Spleen (tissue), 11 donors: ENCODE data around the gene BOD1. TPM values are rescaled to one million over a fixed set of nuclear protein-coding genes. Genes with fewer than 3 reads are reported as not detected.

Experiments used
- DNase-seq: peaks from one replicate; pipeline ENCODE4 v3.0.0-alpha.2; 2020
- H3K27ac ChIP-seq, 8 donors: fragments of 200-600 bp; sonication (generic) in 7 of 8; 1 replicate in 4 of 8; 2 replicates in 4 of 8; pipeline versions ENCODE4 v1.5.0 to v1.8.0; 2016 to 2021; ENCODE audit warnings: inconsistent platforms in 4 of 8, mild to moderate bottlenecking in 4 of 8, moderate library complexity in 1 of 8
- H3K27me3 ChIP-seq, 7 donors: fragments of 200-600 bp; sonication (generic) in 6 of 7; replicated peaks in 1 of 7; 1 replicate in 4 of 7; 2 replicates in 3 of 7; pipeline versions ENCODE4 v1.5.0 to v1.8.0; 2016 to 2021; ENCODE audit warnings: inconsistent platforms in 3 of 7, mild to moderate bottlenecking in 1 of 7
- H3K36me3 ChIP-seq, 6 donors: fragments of 200-600 bp; sonication (generic) in 5 of 6; 1 replicate in 4 of 6; 2 replicates in 2 of 6; pipeline versions ENCODE4 v1.5.0 to v1.8.0; 2016 to 2021; ENCODE audit warnings: inconsistent platforms in 2 of 6
- H3K4me1 ChIP-seq, 6 donors: fragments of 200-600 bp; sonication (generic) in 5 of 6; 1 replicate in 3 of 6; 2 replicates in 3 of 6; pipeline versions ENCODE4 v1.5.0 to v1.8.0; 2016 to 2021; ENCODE audit warnings: inconsistent platforms in 3 of 6
- H3K4me3 ChIP-seq, 8 donors: fragments of 200-600 bp; sonication (generic) in 7 of 8; 1 replicate in 4 of 8; 2 replicates in 4 of 8; pipeline versions ENCODE4 v1.5.0 to v1.8.0; 2016 to 2021; ENCODE audit warnings: inconsistent platforms in 4 of 8, mild to moderate bottlenecking in 4 of 8, moderate library complexity in 2 of 8
- H3K9me3 ChIP-seq, 8 donors: fragments of 200-600 bp; sonication (generic) in 7 of 8; 1 replicate in 4 of 8; 2 replicates in 4 of 8; pipeline versions ENCODE4 v1.5.0 to v1.8.0; 2016 to 2021; ENCODE audit warnings: inconsistent platforms in 4 of 8
- CTCF ChIP-seq, 11 experiments: fragments of 200-600 bp in 7 of 11; fragments of 450-650 bp in 4 of 11; sonication (generic) in 4 of 11; IDR thresholded peaks in 8 of 11; conservative IDR thresholded peaks in 3 of 11; 1 replicate in 7 of 11; 2 replicates in 4 of 11; pipeline versions ENCODE4 v1.4.0 to v1.8.0; 2016 to 2021; ENCODE audit warnings: antibody characterized with exemption in 11 of 11, inconsistent platforms in 4 of 11, mild to moderate bottlenecking in 1 of 11
- POLR2A ChIP-seq, 3 donors: fragments of 450-650 bp; IDR thresholded peaks; one replicate each; pipeline ENCODE4 v1.5.1; 2017; ENCODE audit warnings: antibody characterized with exemption in 3 of 3, mild to moderate bottlenecking in 1 of 3
- POLR2AphosphoS5 ChIP-seq, 3 donors: sonication (generic); formaldehyde crosslinking; IDR thresholded peaks; one replicate each; pipeline ENCODE4 v1.5.1; 2017; ENCODE audit warnings: antibody characterized with exemption in 3 of 3
- WGBS, 5 donors: extraction: QIAGEN DNeasy Blood & Tissue Kit in 3 of 5; methylation state at CpG; one replicate each; pipeline versions ENCODE4 v1.1.5 to v1.1.7; 2013 to 2018; 5-methylcytosine and 5-hydroxymethylcytosine counted together
- intact Hi-C: fragments of 100-400 bp; cut with DNase I; formaldehyde crosslinking; loops from one replicate; pipeline ENCODE4 v1.15.0; 2023; ENCODE audit warnings: low total_unique reads
- polyA plus RNA-seq, 3 donors: library from polyadenylated mRNA; stranded (reverse); fragments of 200-250 nt; gene quantifications; one replicate each; pipeline ENCODE4 v1.2.1, GENCODE V29; 2013
- total RNA-seq, 7 donors: library from RNA; depleted of rRNA in 3 of 7; stranded (reverse); fragments of >200 nt in 3 of 7; fragmentation: NEBNext Ultra II Directional in 4 of 7; extraction: Animal tissue kit (Norgen Biotek cat#: 25700) in 4 of 7; gene quantifications; one replicate each; pipeline versions ENCODE4 v1.1.0 to v1.2.1, GENCODE V29; 2016 to 2021
- donor health status: healthy with polysubstance abuse.
- donor health status: DM: no; HTN: no; CAD: no; lungs with moderate emphysema.
- donor health status: DM: no; HTN: no; CAD: no.
- donor health status: Bipolar disorder and iron deficiency.
- donor health status: healthy.
- donor health status: DM: no; HTN: no; CAD: no.
- donor health status: DM: yes; HTN: yes; CAD: no.

Gene BOD1
- total and polyA plus RNA-seq, 10 donors, result 28.1 to 40.5 (median 31.6) TPM

GRCh38 chr5:173633304-173633703 is 16.9 kb upstream of the BOD1 start:
- DNase-seq, result no peak
- intact Hi-C loops, result no loop called here
- TF ChIP-seq POLR2A (IDR thresholded peaks at IDR 0.05), result no peak
- no peak for TF ChIP-seq POLR2AphosphoS5 (IDR thresholded peaks at IDR 0.05)
- TF ChIP-seq CTCF (IDR thresholded peaks at IDR 0.05 in 8 of 11, conservative IDR thresholded peaks at IDR 0.05 in 3 of 11), result no peak
- Histone ChIP-seq H3K4me1 (peaks cover 0 to 6% (median 5%) of the 10 kb centered on the region in 6 donors), H3K27me3 (no peaks in the 10 kb centered on the region), H3K4me3 (no peak overlapping the region), H3K9me3 (no peaks in the 10 kb centered on the region), H3K36me3 (no peaks in the 10 kb centered on the region), H3K27ac (no peak overlapping the region)
- WGBS, 5 donors, result 69 to 93% (median 84%) methylated on average over 6 to 10 of the region's 10 CpGs

GRCh38 chr5:173631478-173631877 is 15.0 kb upstream of the BOD1 start:
- no peak for DNase-seq
- H3K27me3 ChIP-seq, result no peaks in the 10 kb centered on the region
- H3K4me3 ChIP-seq, result no peak overlapping the region
- TF ChIP-seq POLR2AphosphoS5 (IDR thresholded peaks at IDR 0.05), result no peak
- no peak for TF ChIP-seq POLR2A (IDR thresholded peaks at IDR 0.05)
- TF ChIP-seq CTCF (IDR thresholded peaks at IDR 0.05 in 8 of 11, conservative IDR thresholded peaks at IDR 0.05 in 3 of 11), result no peak
- peaks cover 0 to 6% (median 5%) of the 10 kb centered on the region in 6 donors for H3K4me1 ChIP-seq
- H3K36me3 ChIP-seq, result no peaks in the 10 kb centered on the region
- intact Hi-C loops, result no loop called here
- H3K27ac ChIP-seq, result no peak overlapping the region
- no peaks in the 10 kb centered on the region for H3K9me3 ChIP-seq
- 55 to 68% (median 61%) methylated on average over 3 of the region's 3 CpGs for WGBS, 5 donors

DNA sequence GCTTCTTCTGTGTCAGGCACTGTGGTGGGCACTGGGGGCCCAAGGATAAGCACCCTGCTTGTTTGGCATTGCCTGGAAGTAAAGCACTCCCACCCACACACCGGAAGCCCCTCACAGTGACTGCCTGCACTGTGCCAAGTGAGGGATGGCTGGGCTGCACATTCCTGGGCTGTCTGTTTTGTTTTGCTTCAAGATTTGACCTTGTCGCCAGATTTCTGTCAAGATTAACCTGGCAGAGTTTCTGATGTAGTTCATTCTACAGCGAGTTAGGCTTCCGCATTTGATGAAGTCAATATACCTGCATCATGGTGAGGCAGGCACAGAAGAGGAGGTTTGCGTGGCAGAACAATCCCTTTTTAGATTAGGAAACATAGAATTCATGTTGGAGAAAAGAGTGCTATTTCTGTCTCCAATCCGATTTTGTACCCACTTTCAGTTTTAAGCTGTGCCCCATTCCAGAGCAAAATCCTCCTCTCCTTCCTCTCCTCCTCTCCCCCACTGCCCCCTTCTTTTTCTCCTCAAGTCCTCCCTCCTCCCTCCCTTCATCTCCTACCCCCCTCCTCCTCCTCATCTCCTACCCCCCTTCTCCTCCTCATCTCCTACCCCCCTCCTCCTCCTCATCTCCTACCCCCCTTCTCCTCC is 14.4 kb upstream of the BOD1 start:
- Histone ChIP-seq H3K27me3 (no peaks in the 10 kb centered on the region), H3K27ac (no peak overlapping the region), H3K4me1 (peaks cover 0 to 6% (median 5%) of the 10 kb centered on the region in 6 donors), H3K9me3 (no peaks in the 10 kb centered on the region), H3K4me3 (peak overlapping the region in 1 of 8 donors; percentile 25), H3K36me3 (no peaks in the 10 kb centered on the region)
- DNase-seq, result no peak
- 44 to 69% (median 62%) methylated on average over 6 of the region's 6 CpGs for WGBS, 5 donors
- intact Hi-C loops, result no loop called here
- TF ChIP-seq POLR2A (IDR thresholded peaks at IDR 0.05), result no peak
- TF ChIP-seq CTCF (IDR thresholded peaks at IDR 0.05 in 8 of 11, conservative IDR thresholded peaks at IDR 0.05 in 3 of 11), result no peak

DNA sequence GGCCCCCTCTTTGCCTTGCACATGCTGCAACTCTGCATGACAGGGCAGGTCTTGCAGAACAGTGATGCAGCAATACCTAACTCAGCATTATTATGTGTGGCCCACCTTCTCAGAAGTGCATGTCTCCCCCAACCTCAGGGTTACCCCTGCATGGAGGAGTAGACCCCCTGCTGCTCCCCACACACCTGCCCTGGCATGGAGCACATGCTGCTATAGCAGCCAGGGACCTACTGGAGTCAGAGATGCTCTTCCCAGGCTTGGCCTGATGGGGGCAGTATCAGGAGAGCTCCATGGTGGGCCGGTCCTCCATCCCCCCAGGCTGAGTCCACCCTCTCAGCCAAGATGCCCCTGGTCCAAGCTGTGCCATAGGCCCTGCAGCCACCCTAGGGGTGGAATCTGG is 13.2 kb upstream of the BOD1 start:
- TF ChIP-seq POLR2AphosphoS5 (IDR thresholded peaks at IDR 0.05) (no peak), CTCF (IDR thresholded peaks at IDR 0.05 in 8 of 11, conservative IDR thresholded peaks at IDR 0.05 in 3 of 11) (peak in 3 of 11 experiments; percentile 15 to 26 (median 20))
- H3K4me1 ChIP-seq, result peaks cover 0 to 6% (median 5%) of the 10 kb centered on the region in 6 donors
- no peaks in the 10 kb centered on the region for H3K9me3 ChIP-seq
- DNase-seq, result no peak
- H3K36me3 ChIP-seq, result no peaks in the 10 kb centered on the region
- H3K27me3 ChIP-seq, result no peaks in the 10 kb centered on the region
- H3K27ac ChIP-seq, result no peak overlapping the region
- WGBS, 5 donors, result 33 to 63% (median 49%) methylated on average over 1 of the region's 1 CpG; no CpG with 5 or more reads in 1 of the 5 donors
- no peak overlapping the region for H3K4me3 ChIP-seq
- intact Hi-C loops, result no loop called here
